A673 (cell line): ENCODE measurements around the gene MUL1. TPM values are rescaled to one million over a fixed set of nuclear protein-coding genes. Genes with fewer than 3 reads are reported as not detected.

ENCODE experiments used
- BruUV-seq: library from RNA; stranded (reverse); fragments of 400-500 nt; replicated peaks from 2 replicates; lab custom pipeline; 2021; lab: Mats Ljungman, UMichigan
- CTCF ChIA-PET: fragments of 300-600 bp; sonication (Branson Sonifier 250); formaldehyde crosslinking; loops from one replicate; lab custom pipeline; 2022; ENCODE audit warnings: antibody characterized with exemption; lab: Charles Lee
- POLR2A ChIA-PET: fragments of 300-600 bp; sonication (Branson Sonifier 250); formaldehyde crosslinking; loops from one replicate; lab custom pipeline; 2022; ENCODE audit warnings: antibody characterized with exemption; ENCODE audit not compliant: low non-redundant PET; lab: Charles Lee
- DNase-seq: peaks from one replicate; pipeline ENCODE4 v3.0.0-alpha.2; 2015; ENCODE audit warnings: low spot score
- H3K27ac ChIP-seq: fragments of 200-600 bp; sonication (generic); 2 replicates; pipeline ENCODE4 v1.5.1; 2016; ENCODE audit warnings: mixed run types, low read depth, mild to moderate bottlenecking, mixed read lengths, antibody characterized with exemption, low read length; ENCODE audit not compliant: poor library complexity, severe bottlenecking
- H3K27me3 ChIP-seq: fragments of 200-600 bp; sonication (generic); replicated peaks from 2 replicates; pipeline ENCODE4 v1.6.1; 2017; ENCODE audit warnings: mixed run types, low read depth, mild to moderate bottlenecking, mixed read lengths, antibody characterized with exemption, low read length; ENCODE audit not compliant: insufficient read depth, poor library complexity
- H3K36me3 ChIP-seq: fragments of 200-600 bp; sonication (generic); 2 replicates; pipeline ENCODE4 v1.6.1; 2016; ENCODE audit warnings: mixed run types, mild to moderate bottlenecking, mixed read lengths, antibody characterized with exemption, low read length; ENCODE audit not compliant: insufficient read depth, poor library complexity, severe bottlenecking
- H3K4me1 ChIP-seq: fragments of 200-600 bp; sonication (generic); 2 replicates; pipeline ENCODE4 v1.6.1; 2017; ENCODE audit warnings: mixed run types, mild to moderate bottlenecking, mixed read lengths, antibody characterized with exemption, low read length; ENCODE audit not compliant: insufficient read depth, poor library complexity, severe bottlenecking
- H3K4me3 ChIP-seq: fragments of 200-600 bp; sonication (generic); 2 replicates; pipeline ENCODE4 v1.5.1; 2016; ENCODE audit warnings: low read depth, mixed run types, mild to moderate bottlenecking, mixed read lengths, low read length; ENCODE audit not compliant: poor library complexity, severe bottlenecking
- H3K9me3 ChIP-seq: fragments of 200-600 bp; sonication (generic); 2 replicates; pipeline ENCODE4 v1.6.1; 2016; ENCODE audit warnings: mixed run types, low read depth, mild to moderate bottlenecking, mixed read lengths, antibody characterized with exemption, low read length; ENCODE audit not compliant: poor library complexity, severe bottlenecking
- CTCF ChIP-seq: fragments of 300-800, 200-600 bp; sonication (generic); conservative IDR thresholded peaks from 2 replicates; pipeline ENCODE4 v1.5.1; 2017; ENCODE audit warnings: low read depth, mild to moderate bottlenecking, antibody characterized with exemption, low read length, moderate library complexity, mixed read lengths
- EZH2 ChIP-seq: fragments of 200-600 bp; sonication (generic); IDR thresholded peaks from 2 replicates; pipeline ENCODE4 v1.6.1; 2017; ENCODE audit warnings: borderline replicate concordance, low read depth, mild to moderate bottlenecking, mixed read lengths, antibody characterized with exemption, low read length; ENCODE audit not compliant: poor library complexity, severe bottlenecking
- intact Hi-C: fragments of 100-400 bp; cut with micrococcal nuclease; formaldehyde crosslinking; loops from one replicate; pipeline ENCODE4 v1.10.0; 2022; ENCODE audit not compliant: unreplicated experiment
- total RNA-seq: library from RNA; stranded (reverse); gene quantifications from 2 replicates; pipeline ENCODE4 v1.2.3, GENCODE V29; 2021

The MUL1 gene
- total RNA-seq, 1 experiment from 2014 or later, result 21.6 TPM

DNA sequence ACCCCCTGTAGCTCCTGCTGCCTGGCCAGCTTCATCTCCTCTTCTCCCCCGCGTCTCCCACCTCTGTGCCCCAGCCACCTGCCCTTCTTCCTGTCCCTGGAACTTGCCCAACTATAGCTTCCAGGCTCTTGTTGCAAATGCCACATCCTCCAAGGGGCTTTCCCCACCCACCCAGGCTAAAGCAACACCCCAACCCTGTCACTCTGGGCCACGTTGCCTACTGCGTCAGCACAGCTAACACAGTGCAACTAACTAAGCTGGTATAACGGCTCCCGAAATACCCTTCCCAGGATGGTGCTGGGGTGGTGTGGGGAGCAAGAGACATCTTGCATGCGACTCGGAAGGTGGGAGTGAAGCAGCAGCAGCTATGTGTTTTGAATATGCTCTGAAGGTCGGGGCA is 41.7 kb downstream of the MUL1 start:
- Histone ChIP-seq H3K4me3 (no peak overlapping the region), H3K4me1 (no peaks in the 10 kb centered on the region), H3K36me3 (no peaks in the 10 kb centered on the region), H3K9me3 (no peaks in the 10 kb centered on the region), H3K27ac (no peak overlapping the region), H3K27me3 (peaks cover 23% of the 10 kb centered on the region)
- no peak for TF ChIP-seq CTCF
- TF ChIP-seq EZH2, result no peak
- intact Hi-C loops, result no loop called here
- ChIA-PET CTCF (no interaction called here), POLR2A (no interaction called here)
- DNase-seq, result no peak
- no TSS peak for BruUV-seq

GRCh38 chr1:20465187-20465586 is 42.8 kb downstream of the MUL1 start:
- no peak for DNase-seq
- CTCF ChIA-PET, result no interaction called here
- H3K4me1 ChIP-seq, result no peaks in the 10 kb centered on the region
- intact Hi-C loops, result no loop called here
- H3K4me3 ChIP-seq, result no peak overlapping the region
- POLR2A ChIA-PET, result no interaction called here
- no TSS peak for BruUV-seq
- no peaks in the 10 kb centered on the region for H3K9me3 ChIP-seq
- H3K27me3 ChIP-seq, result peaks cover 30% of the 10 kb centered on the region
- TF ChIP-seq CTCF (no peak), EZH2 (no peak)
- no peaks in the 10 kb centered on the region for H3K36me3 ChIP-seq
- no peak overlapping the region for H3K27ac ChIP-seq

- no TSS peak for BruUV-seq
- Histone ChIP-seq H3K27me3 (peaks cover 38% of the 10 kb centered on the region), H3K36me3 (no peaks in the 10 kb centered on the region), H3K4me1 (no peaks in the 10 kb centered on the region), H3K9me3 (no peaks in the 10 kb centered on the region), H3K4me3 (no peak overlapping the region), H3K27ac (no peak overlapping the region)
- intact Hi-C loops, result no loop called here
- DNase-seq, result no peak
- TF ChIP-seq CTCF, result no peak
- ChIA-PET POLR2A (no interaction called here), CTCF (no interaction called here)
These were observed 44.4 kb downstream of the MUL1 start for GRCh38 chr1:20463502-20463901.
